Vagina (tissue), 2 donors: Measurements from ENCODE around the gene KRT33A.

ENCODE experiments used
- CTCF ChIP-seq, 3 experiments: fragments of 450-650 bp in 2 of 3; fragments of 200-600 bp in 1 of 3; sonication (generic) in 1 of 3; IDR thresholded peaks; one replicate each; pipeline ENCODE4 v1.5.1; 2017 to 2019; ENCODE audit warnings: antibody characterized with exemption in 3 of 3, mild to moderate bottlenecking in 2 of 3, moderate library complexity in 2 of 3
- POLR2A ChIP-seq, 2 donors: fragments of 450-650 bp; IDR thresholded peaks; one replicate each; pipeline ENCODE4 v1.6.1; 2017; ENCODE audit warnings: antibody characterized with exemption in 2 of 2, mild to moderate bottlenecking in 2 of 2, moderate library complexity in 2 of 2

- TF ChIP-seq POLR2A (IDR thresholded peaks at IDR 0.05) (no peak), CTCF (IDR thresholded peaks at IDR 0.05) (no peak)
Measured at GRCh38 chr17:41377546-41377945, 26.9 kb upstream of the KRT33A start.
